ENCODE measurements around the gene TMED6. TPM values are rescaled to one million over a fixed set of nuclear protein-coding genes. Genes with fewer than 3 reads are reported as not detected.
A peak's percentile ranks its signal among the peaks of the same experiment; 100 is the strongest.

TMED6 gene
- total RNA-seq, 1 donor from 2014 or later, result not detected

- intact Hi-C loops (cut with DNase I), result no loop called here
- no peak for ATAC-seq
- DNase-seq (ENCODE audit: low spot score), result no peak
Observed at GRCh38 chr16:69327585-69328310, 23.8 kb downstream of the TMED6 start.

GRCh38 chr16:69326172-69326873 is 25.3 kb downstream of the TMED6 start:
- DNase-seq (ENCODE audit: low spot score), result no peak
- ATAC-seq, result no peak
- intact Hi-C loops (cut with DNase I), result no loop called here

GRCh38 chr16:69325784-69326171 is 25.8 kb downstream of the TMED6 start:
- intact Hi-C loops (cut with DNase I), result no loop called here
- ATAC-seq, result no peak
- DNase-seq (ENCODE audit: low spot score), result peak; percentile 46

- DNase-seq (ENCODE audit: low spot score), result no peak
- ATAC-seq, result no peak
- intact Hi-C loops (cut with DNase I), result no loop called here
Observed at GRCh38 chr16:69324585-69325253, 26.9 kb downstream of the TMED6 start.

- intact Hi-C loops (cut with DNase I), result no loop called here
- DNase-seq (ENCODE audit: low spot score) (peak; percentile 82), ATAC-seq (peak; percentile 59)
Observed at GRCh38 chr16:69324013-69324531, 27.5 kb downstream of the TMED6 start.

- intact Hi-C loops (cut with DNase I), result no loop called here
- DNase-seq (ENCODE audit: low spot score) (no peak), ATAC-seq (no peak)
Observed at GRCh38 chr16:69323415-69323814, 28.2 kb downstream of the TMED6 start.

GRCh38 chr16:69322343-69322742 is 29.2 kb downstream of the TMED6 start:
- ATAC-seq (no peak), DNase-seq (ENCODE audit: low spot score) (no peak)
- intact Hi-C loops (cut with DNase I), result no loop called here

- DNase-seq (ENCODE audit: low spot score) (peak; percentile 53), ATAC-seq (no peak)
- intact Hi-C loops (cut with DNase I), result no loop called here
Observed at GRCh38 chr16:69321080-69321479, 30.5 kb downstream of the TMED6 start.

GRCh38 chr16:69320740-69321073 is 30.9 kb downstream of the TMED6 start:
- ATAC-seq, result no peak
- intact Hi-C loops (cut with DNase I), result no loop called here
- DNase-seq (ENCODE audit: low spot score), result peak; percentile 39

GRCh38 chr16:69319826-69320739 is 31.5 kb downstream of the TMED6 start:
- ATAC-seq (no peak), DNase-seq (ENCODE audit: low spot score) (no peak)
- intact Hi-C loops (cut with DNase I), result no loop called here

- intact Hi-C loops (cut with DNase I), result no loop called here
- no peak for ATAC-seq
- DNase-seq (ENCODE audit: low spot score), result no peak
Observed at GRCh38 chr16:69319381-69319780, 32.2 kb downstream of the TMED6 start.

- ATAC-seq, result no peak
- intact Hi-C loops (cut with DNase I), result no loop called here
- no peak for DNase-seq (ENCODE audit: low spot score)
Observed at GRCh38 chr16:69318911-69319289, 32.7 kb downstream of the TMED6 start.

GRCh38 chr16:69318177-69318910 is 33.2 kb downstream of the TMED6 start:
- ATAC-seq (no peak), DNase-seq (ENCODE audit: low spot score) (no peak)
- intact Hi-C loops (cut with DNase I), result no loop called here

GRCh38 chr16:69316595-69317034 is 35.0 kb downstream of the TMED6 start:
- no peak for DNase-seq (ENCODE audit: low spot score)
- intact Hi-C loops (cut with DNase I), result no loop called here

GRCh38 chr16:69315486-69316311 is 35.9 kb downstream of the TMED6 start:
- intact Hi-C loops (cut with DNase I), result no loop called here
- no peak for DNase-seq (ENCODE audit: low spot score)
- no peak for ATAC-seq

More at GRCh38 chr16:69316595-69317034, 35.0 kb downstream of the TMED6 start:
- ATAC-seq, result no peak

GRCh38 chr16:69314534-69314933 is 37.1 kb downstream of the TMED6 start:
- intact Hi-C loops (cut with DNase I), result no loop called here
- ATAC-seq (no peak), DNase-seq (ENCODE audit: low spot score) (no peak)

GRCh38 chr16:69313469-69313868 is 38.1 kb downstream of the TMED6 start:
- ATAC-seq (no peak), DNase-seq (ENCODE audit: low spot score) (no peak)
- intact Hi-C loops (cut with DNase I), result no loop called here

Measured in sciatic nerve (tissue), 2 donors.